ENCODE data around the gene ITGB6. TPM values are rescaled to one million over a fixed set of nuclear protein-coding genes. Genes with fewer than 3 reads are reported as not detected.

The ITGB6 gene
- total and polyA plus RNA-seq, 2 donors: 0.32 to 0.33 TPM

DNA sequence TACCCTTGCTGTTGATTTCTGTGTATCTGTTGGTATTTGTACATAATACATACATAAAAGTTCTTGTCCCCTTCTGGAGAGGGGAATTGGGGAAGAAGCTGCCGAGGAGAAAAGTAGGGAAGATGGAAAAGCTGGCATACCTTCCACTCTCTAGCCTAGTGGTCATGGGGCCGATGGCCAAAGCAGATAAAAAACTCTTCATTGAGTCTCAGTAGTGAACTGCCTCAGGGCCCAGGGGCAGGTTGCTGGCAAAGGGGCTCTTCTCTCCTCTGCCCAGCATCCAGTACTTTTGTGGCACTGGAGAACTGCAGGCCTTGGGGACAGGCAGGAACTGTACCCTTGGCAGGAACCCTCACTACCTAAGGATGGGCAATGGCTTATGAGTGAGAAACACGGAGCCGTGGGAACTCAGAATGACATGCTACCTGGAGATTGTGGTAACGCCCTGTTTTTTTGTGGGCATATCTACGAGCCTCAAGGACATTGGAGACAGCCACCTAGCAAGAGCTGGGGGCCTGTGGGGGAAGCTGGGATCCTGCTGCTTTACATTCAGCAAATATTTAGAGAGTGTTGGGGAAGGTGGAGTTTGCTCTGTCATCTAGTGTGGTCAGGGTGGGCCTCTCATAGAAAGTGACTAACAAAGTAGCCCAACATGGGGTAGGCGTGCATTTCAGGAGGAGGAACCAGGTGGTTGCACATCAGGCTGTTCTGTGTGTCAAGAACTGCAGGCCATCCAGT is 22.6 kb upstream of the ITGB6 start:
- 82% methylated on average over 7 of the region's 7 CpGs for WGBS
- Histone ChIP-seq H3K36me3 (ENCODE audit: control insufficient read depth in 2 of 2, insufficient read depth in 2 of 2, low read length in 1 of 2) (no peaks in the 10 kb centered on the region), H3K27me3 (ENCODE audit: control insufficient read depth in 2 of 2, insufficient read depth in 1 of 2, low read length in 1 of 2) (no peaks in the 10 kb centered on the region), H3K4me1 (ENCODE audit: control insufficient read depth in 2 of 2, insufficient read depth in 2 of 2, low read length in 2 of 2) (peaks cover 0 to 6% of the 10 kb centered on the region in 2 donors), H3K4me3 (ENCODE audit: low read length in 2 of 2) (no peak overlapping the region), H3K9me3 (ENCODE audit: control insufficient read depth in 2 of 2, insufficient read depth in 1 of 2, low read length in 1 of 2) (no peaks in the 10 kb centered on the region), H3K27ac (ENCODE audit: low read depth in 1 of 2, low read length in 1 of 2) (no peak overlapping the region)
- DNase-seq (ENCODE audit: low read depth in 6 of 9, low spot score in 9 of 9): no peak

- 94% methylated on average over 12 of the region's 12 CpGs for WGBS
- DNase-seq (ENCODE audit: low read depth in 6 of 9, low spot score in 9 of 9): no peak
- H3K4me1 ChIP-seq (ENCODE audit: control insufficient read depth in 2 of 2, insufficient read depth in 2 of 2, low read length in 2 of 2): peaks cover 0 to 6% of the 10 kb centered on the region in 2 donors
Measured at GRCh38 chr2:160221391-160222276, 21.6 kb upstream of the ITGB6 start.

GRCh38 chr2:160220545-160221009 is 20.5 kb upstream of the ITGB6 start:
- peak in 1 of 9 donors; percentile 18 for DNase-seq (ENCODE audit: low read depth in 6 of 9, low spot score in 9 of 9)
- H3K4me1 ChIP-seq (ENCODE audit: control insufficient read depth in 2 of 2, insufficient read depth in 2 of 2, low read length in 2 of 2): peaks cover 0 to 6% of the 10 kb centered on the region in 2 donors
- no peaks in the 10 kb centered on the region for H3K27me3 ChIP-seq (ENCODE audit: control insufficient read depth in 2 of 2, insufficient read depth in 1 of 2, low read length in 1 of 2)

More at GRCh38 chr2:160221391-160222276, 21.6 kb upstream of the ITGB6 start:
- Histone ChIP-seq H3K27ac (ENCODE audit: low read depth in 1 of 2, low read length in 1 of 2) (no peak overlapping the region), H3K9me3 (ENCODE audit: control insufficient read depth in 2 of 2, insufficient read depth in 1 of 2, low read length in 1 of 2) (no peaks in the 10 kb centered on the region), H3K36me3 (ENCODE audit: control insufficient read depth in 2 of 2, insufficient read depth in 2 of 2, low read length in 1 of 2) (no peaks in the 10 kb centered on the region), H3K4me3 (ENCODE audit: low read length in 2 of 2) (no peak overlapping the region), H3K27me3 (ENCODE audit: control insufficient read depth in 2 of 2, insufficient read depth in 1 of 2, low read length in 1 of 2) (no peaks in the 10 kb centered on the region)

DNA sequence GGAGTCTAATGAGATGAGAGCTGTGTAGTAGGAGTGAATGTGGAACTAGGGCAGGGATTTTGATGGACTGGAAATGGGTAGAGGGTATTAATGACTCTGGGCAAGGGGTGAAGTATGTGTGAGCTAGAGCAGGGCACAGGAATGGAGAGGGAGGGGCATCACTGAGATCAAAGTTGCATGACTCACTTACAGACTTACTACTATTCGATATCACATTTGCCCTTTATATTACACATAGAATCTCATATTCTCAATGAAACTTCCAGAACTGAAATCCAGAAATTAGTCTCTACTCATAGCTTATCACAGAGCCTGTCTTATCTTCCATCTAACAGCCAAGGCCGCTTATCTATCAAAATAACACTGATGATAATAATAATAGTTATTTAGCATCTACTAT is 20.0 kb upstream of the ITGB6 start:
- Histone ChIP-seq H3K9me3 (ENCODE audit: control insufficient read depth in 2 of 2, insufficient read depth in 1 of 2, low read length in 1 of 2) (no peaks in the 10 kb centered on the region), H3K27me3 (ENCODE audit: control insufficient read depth in 2 of 2, insufficient read depth in 1 of 2, low read length in 1 of 2) (no peaks in the 10 kb centered on the region), H3K4me3 (ENCODE audit: low read length in 2 of 2) (no peak overlapping the region), H3K27ac (ENCODE audit: low read depth in 1 of 2, low read length in 1 of 2) (no peak overlapping the region), H3K36me3 (ENCODE audit: control insufficient read depth in 2 of 2, insufficient read depth in 2 of 2, low read length in 1 of 2) (no peaks in the 10 kb centered on the region), H3K4me1 (ENCODE audit: control insufficient read depth in 2 of 2, insufficient read depth in 2 of 2, low read length in 2 of 2) (peaks cover 0 to 6% of the 10 kb centered on the region in 2 donors)
- 98% methylated on average over 2 of the region's 2 CpGs for WGBS
- DNase-seq (ENCODE audit: low read depth in 6 of 9, low spot score in 9 of 9): no peak

More at GRCh38 chr2:160220545-160221009, 20.5 kb upstream of the ITGB6 start:
- Histone ChIP-seq H3K9me3 (ENCODE audit: control insufficient read depth in 2 of 2, insufficient read depth in 1 of 2, low read length in 1 of 2) (no peaks in the 10 kb centered on the region), H3K36me3 (ENCODE audit: control insufficient read depth in 2 of 2, insufficient read depth in 2 of 2, low read length in 1 of 2) (no peaks in the 10 kb centered on the region), H3K27ac (ENCODE audit: low read depth in 1 of 2, low read length in 1 of 2) (no peak overlapping the region), H3K4me3 (ENCODE audit: low read length in 2 of 2) (no peak overlapping the region)
- WGBS: 79% methylated on average over 4 of the region's 4 CpGs

- Histone ChIP-seq H3K27me3 (ENCODE audit: control insufficient read depth in 2 of 2, insufficient read depth in 1 of 2, low read length in 1 of 2) (no peaks in the 10 kb centered on the region), H3K27ac (ENCODE audit: low read depth in 1 of 2, low read length in 1 of 2) (no peak overlapping the region), H3K9me3 (ENCODE audit: control insufficient read depth in 2 of 2, insufficient read depth in 1 of 2, low read length in 1 of 2) (no peaks in the 10 kb centered on the region), H3K4me1 (ENCODE audit: control insufficient read depth in 2 of 2, insufficient read depth in 2 of 2, low read length in 2 of 2) (peaks cover 5 to 8% of the 10 kb centered on the region in 2 donors), H3K36me3 (ENCODE audit: control insufficient read depth in 2 of 2, insufficient read depth in 2 of 2, low read length in 1 of 2) (no peaks in the 10 kb centered on the region), H3K4me3 (ENCODE audit: low read length in 2 of 2) (no peak overlapping the region)
- DNase-seq (ENCODE audit: low read depth in 6 of 9, low spot score in 9 of 9): peak in 2 of 9 donors; percentile 21 to 53
- 77% methylated on average over 7 of the region's 7 CpGs for WGBS
Measured at GRCh38 chr2:160214461-160215445, 14.7 kb upstream of the ITGB6 start.

DNA sequence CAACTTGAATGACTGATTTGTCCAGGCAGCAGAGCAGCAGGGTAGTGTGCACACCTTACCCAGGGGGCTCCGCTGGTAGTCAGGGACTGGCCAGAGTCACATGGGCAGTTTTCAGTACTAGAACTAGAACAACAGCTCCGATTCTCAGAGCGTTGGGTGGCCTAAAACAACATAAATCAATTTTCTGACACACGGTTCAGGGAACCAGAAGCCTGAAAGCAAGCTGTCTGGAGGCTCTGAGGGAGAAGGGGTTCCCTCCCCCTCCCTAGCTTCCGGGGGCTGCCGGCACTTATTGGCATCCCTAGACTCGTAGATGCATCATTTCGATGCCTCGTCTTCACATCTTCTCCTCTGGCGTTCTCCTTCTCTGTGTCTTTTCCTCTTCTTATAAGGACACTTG is 13.4 kb upstream of the ITGB6 start:
- Histone ChIP-seq H3K4me1 (ENCODE audit: control insufficient read depth in 2 of 2, insufficient read depth in 2 of 2, low read length in 2 of 2) (peaks cover 5 to 8% of the 10 kb centered on the region in 2 donors), H3K4me3 (ENCODE audit: low read length in 2 of 2) (no peak overlapping the region), H3K27ac (ENCODE audit: low read depth in 1 of 2, low read length in 1 of 2) (no peak overlapping the region), H3K9me3 (ENCODE audit: control insufficient read depth in 2 of 2, insufficient read depth in 1 of 2, low read length in 1 of 2) (no peaks in the 10 kb centered on the region), H3K36me3 (ENCODE audit: control insufficient read depth in 2 of 2, insufficient read depth in 2 of 2, low read length in 1 of 2) (no peaks in the 10 kb centered on the region), H3K27me3 (ENCODE audit: control insufficient read depth in 2 of 2, insufficient read depth in 1 of 2, low read length in 1 of 2) (no peaks in the 10 kb centered on the region)
- WGBS: 76% methylated on average over 10 of the region's 10 CpGs
- DNase-seq (ENCODE audit: low read depth in 6 of 9, low spot score in 9 of 9): no peak

DNA sequence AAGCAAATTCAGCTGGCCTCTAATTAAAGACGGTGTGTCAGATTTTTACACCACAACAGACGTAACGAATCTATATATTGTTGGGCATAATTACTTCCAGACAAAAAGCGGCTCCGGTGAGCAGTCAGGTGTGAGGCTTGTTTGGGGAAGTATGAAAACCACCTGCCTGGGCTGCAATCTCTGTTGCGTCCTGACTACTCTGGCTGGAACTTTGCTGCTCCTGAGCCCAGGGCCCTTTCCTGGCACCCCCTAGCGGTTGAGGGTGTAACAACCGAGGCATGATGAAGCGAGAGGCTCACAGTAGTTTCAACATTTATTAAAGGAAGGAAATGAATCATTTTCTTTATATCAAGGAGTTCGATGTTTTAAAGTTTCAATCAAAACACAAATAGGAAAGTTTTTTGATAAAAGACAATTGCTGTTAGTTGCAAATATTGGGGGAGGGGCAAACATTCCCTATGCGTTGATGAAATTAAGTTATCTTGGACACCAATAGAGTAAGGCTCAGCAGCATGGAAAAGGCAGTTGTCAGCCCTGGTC is 10.6 kb upstream of the ITGB6 start:
- Histone ChIP-seq H3K27me3 (ENCODE audit: control insufficient read depth in 2 of 2, insufficient read depth in 1 of 2, low read length in 1 of 2) (no peaks in the 10 kb centered on the region), H3K9me3 (ENCODE audit: control insufficient read depth in 2 of 2, insufficient read depth in 1 of 2, low read length in 1 of 2) (peaks cover 0 to 3% of the 10 kb centered on the region in 2 donors), H3K4me1 (ENCODE audit: control insufficient read depth in 2 of 2, insufficient read depth in 2 of 2, low read length in 2 of 2) (peaks cover 7 to 10% of the 10 kb centered on the region in 2 donors), H3K4me3 (ENCODE audit: low read length in 2 of 2) (no peak overlapping the region), H3K36me3 (ENCODE audit: control insufficient read depth in 2 of 2, insufficient read depth in 2 of 2, low read length in 1 of 2) (no peaks in the 10 kb centered on the region), H3K27ac (ENCODE audit: low read depth in 1 of 2, low read length in 1 of 2) (no peak overlapping the region)
- DNase-seq (ENCODE audit: low read depth in 6 of 9, low spot score in 9 of 9): peak; percentile 39 to 81 (median 59)
- WGBS: 19% methylated on average over 11 of the region's 11 CpGs

- Histone ChIP-seq H3K4me1 (ENCODE audit: control insufficient read depth in 2 of 2, insufficient read depth in 2 of 2, low read length in 2 of 2) (peaks cover 5 to 11% of the 10 kb centered on the region in 2 donors), H3K9me3 (ENCODE audit: control insufficient read depth in 2 of 2, insufficient read depth in 1 of 2, low read length in 1 of 2) (peaks cover 0 to 3% of the 10 kb centered on the region in 2 donors), H3K36me3 (ENCODE audit: control insufficient read depth in 2 of 2, insufficient read depth in 2 of 2, low read length in 1 of 2) (no peaks in the 10 kb centered on the region), H3K4me3 (ENCODE audit: low read length in 2 of 2) (no peak overlapping the region), H3K27ac (ENCODE audit: low read depth in 1 of 2, low read length in 1 of 2) (no peak overlapping the region), H3K27me3 (ENCODE audit: control insufficient read depth in 2 of 2, insufficient read depth in 1 of 2, low read length in 1 of 2) (no peaks in the 10 kb centered on the region)
- no peak for DNase-seq (ENCODE audit: low read depth in 6 of 9, low spot score in 9 of 9)
- 94% methylated on average over 1 of the region's 1 CpG for WGBS
Measured at GRCh38 chr2:160209516-160209856, 9.4 kb upstream of the ITGB6 start.

Measured in thymus (tissue), 11 donors.